SK-N-SH (cell line): ENCODE measurements around the gene EPB41L2. TPM values are rescaled to one million over a fixed set of nuclear protein-coding genes. Genes with fewer than 3 reads are reported as not detected.

Experiments used
- CTCF ChIA-PET: fragments of 300-600, 350-600 bp; formaldehyde crosslinking; extraction: SDS; loops from one replicate; lab custom pipeline; 2021; lab: Yijun Ruan, JAX
- POLR2A ChIA-PET: fragments of 350-600 bp; sonication (Branson Sonifier 250); formaldehyde crosslinking; extraction: SDS; loops from one replicate; lab custom pipeline; 2020; ENCODE audit warnings: antibody characterized with exemption, inconsistent platforms; lab: Yijun Ruan, JAX
- DNase-seq: peaks from one replicate; pipeline ENCODE4 v3.0.0; 2012
- H2AFZ ChIP-seq: fragments of 200-600 bp; sonication (generic); 2 replicates; pipeline ENCODE4 v1.8.1; 2016; ENCODE audit warnings: antibody characterized with exemption, mild to moderate bottlenecking, low read depth
- H3F3A ChIP-seq: fragments of 200-600 bp; sonication (generic); replicated peaks from 2 replicates; pipeline ENCODE3; 2016; ENCODE audit warnings: antibody characterized with exemption, mild to moderate bottlenecking; ENCODE audit not compliant: insufficient read depth
- H3K27ac ChIP-seq, 2 experiments: fragments of 200-500 bp in 1 of 2; fragments of 200-600 bp in 1 of 2; sonication (Bioruptor generic) in 1 of 2; sonication (generic), shearing (Covaris generic) in 1 of 2; 2 replicates each; pipeline versions ENCODE4 v1.5.1 to v1.6.1; 2014 to 2016; ENCODE audit warnings: low read depth in 2 of 2, inconsistent platforms in 1 of 2, low read length in 1 of 2, mild to moderate bottlenecking in 1 of 2, mixed read lengths in 1 of 2
- H3K27me3 ChIP-seq: fragments of 200-600 bp; sonication (generic), shearing (Covaris generic); 2 replicates; pipeline ENCODE4 v1.6.1; 2016; ENCODE audit warnings: mixed run types; ENCODE audit not compliant: insufficient read depth
- H3K36me3 ChIP-seq, 2 experiments: fragments of 200-500 bp in 1 of 2; fragments of 200-600 bp in 1 of 2; sonication (Bioruptor generic) in 1 of 2; sonication (generic) in 1 of 2; replicated peaks in 1 of 2; 2 replicates each; pipeline versions ENCODE3 to v1.5.1; 2014 to 2016; ENCODE audit warnings: low read length in 1 of 2, mild to moderate bottlenecking in 1 of 2; ENCODE audit not compliant: insufficient read depth in 2 of 2, control insufficient read depth in 1 of 2
- H3K4me1 ChIP-seq, 2 experiments: fragments of 200-500 bp in 1 of 2; fragments of 200-600 bp in 1 of 2; sonication (Bioruptor generic) in 1 of 2; sonication (generic), shearing (Covaris generic) in 1 of 2; 2 replicates each; pipeline versions ENCODE4 v1.5.1 to v1.6.1; 2014 to 2016; ENCODE audit warnings: low read depth in 1 of 2, low read length in 1 of 2, mixed run types in 1 of 2; ENCODE audit not compliant: insufficient read depth in 2 of 2, control insufficient read depth in 1 of 2
- H3K4me2 ChIP-seq: fragments of 200-600 bp; sonication (generic), shearing (Covaris generic); 2 replicates; pipeline ENCODE4 v1.6.1; 2017; ENCODE audit warnings: mixed run types
- H3K4me3 ChIP-seq, 2 experiments: fragments of 200-500 bp in 1 of 2; fragments of 200-600 bp in 1 of 2; sonication (Bioruptor generic) in 1 of 2; sonication (generic), shearing (Covaris generic) in 1 of 2; 2 replicates each; pipeline versions ENCODE4 v1.5.1 to v1.8.1; 2014 to 2016; ENCODE audit warnings: low read depth in 2 of 2, inconsistent platforms in 1 of 2, low read length in 1 of 2, mild to moderate bottlenecking in 1 of 2, mixed read lengths in 1 of 2, moderate library complexity in 1 of 2
- H3K79me2 ChIP-seq: fragments of 200-600 bp; sonication (generic); 2 replicates; pipeline ENCODE4 v1.8.1; 2017; ENCODE audit warnings: mild to moderate bottlenecking; ENCODE audit not compliant: insufficient read depth
- H3K9ac ChIP-seq: fragments of 200-600 bp; sonication (generic); 2 replicates; pipeline ENCODE4 v1.6.1; 2017; ENCODE audit warnings: mixed run types
- H3K9me2 ChIP-seq: fragments of 200-600 bp; sonication (generic); 2 replicates; pipeline ENCODE4 v1.6.1; 2017; ENCODE audit warnings: mixed run types
- H3K9me3 ChIP-seq: fragments of 200-600 bp; sonication (generic); 2 replicates; pipeline ENCODE4 v1.6.1; 2017; ENCODE audit warnings: mixed run types, mild to moderate bottlenecking, moderate library complexity
- H4K20me1 ChIP-seq: fragments of 200-600 bp; sonication (generic); 2 replicates; pipeline ENCODE4 v1.6.1; 2017; ENCODE audit warnings: mild to moderate bottlenecking, mixed run types; ENCODE audit not compliant: insufficient read depth
- EP300 ChIP-seq, 2 experiments: IDR thresholded peaks; 2 replicates each; pipeline versions ENCODE4 v1.4.0 to v1.6.1; 2012; ENCODE audit warnings: borderline replicate concordance in 1 of 2, low read depth in 1 of 2, low read length in 1 of 2
- EZH2phosphoT487 ChIP-seq: fragments of 200-600 bp; sonication (generic); IDR thresholded peaks from 2 replicates; pipeline ENCODE4 v1.6.1; 2017; ENCODE audit warnings: low read depth, mixed run types, mild to moderate bottlenecking, antibody characterized with exemption, moderate library complexity, borderline replicate concordance
- FOXJ3 ChIP-seq: sonication (generic); formaldehyde crosslinking; IDR thresholded peaks from 2 replicates; pipeline ENCODE4 v1.5.1; 2020; ENCODE audit warnings: mild to moderate bottlenecking, missing genetic modification reagents
- FOXM1 ChIP-seq: IDR thresholded peaks from 2 replicates; pipeline ENCODE4 v1.4.0; 2012; ENCODE audit warnings: low read depth, mild to moderate bottlenecking
- GABPA ChIP-seq: IDR thresholded peaks from 2 replicates; pipeline ENCODE4 v1.4.0; 2012; ENCODE audit warnings: low read depth, mild to moderate bottlenecking
- GATA2 ChIP-seq: sonication (generic); formaldehyde crosslinking; IDR thresholded peaks from 2 replicates; pipeline ENCODE4 v1.5.0; 2020; ENCODE audit warnings: mild to moderate bottlenecking, missing genetic modification reagents
- IRF3 ChIP-seq: fragments of 150-350 bp; IDR thresholded peaks from 2 replicates; pipeline ENCODE4 v1.6.1; 2016; ENCODE audit warnings: mild to moderate bottlenecking, low read depth, low read length
- MAX ChIP-seq: IDR thresholded peaks from 2 replicates; pipeline ENCODE4 v1.4.0; 2012; ENCODE audit warnings: low read depth
- MEF2A ChIP-seq: IDR thresholded peaks from 2 replicates; pipeline ENCODE4 v1.4.0; 2012; ENCODE audit warnings: low read depth, borderline replicate concordance
- MXI1 ChIP-seq: IDR thresholded peaks from 2 replicates; pipeline ENCODE4 v1.6.1; 2012; ENCODE audit warnings: mild to moderate bottlenecking, low read depth, low read length, improper control_type of control experiment
- NFIC ChIP-seq: IDR thresholded peaks from 2 replicates; pipeline ENCODE4 v1.4.0; 2012; ENCODE audit warnings: borderline replicate concordance
- NRF1 ChIP-seq: IDR thresholded peaks from 2 replicates; pipeline ENCODE4 v1.6.1; 2012; ENCODE audit warnings: low read depth, mild to moderate bottlenecking, low read length
- PBX3 ChIP-seq: IDR thresholded peaks from 2 replicates; pipeline ENCODE4; 2012
- POLR2AphosphoS5 ChIP-seq: IDR thresholded peaks from 2 replicates; pipeline ENCODE4 v1.6.1; 2012; ENCODE audit warnings: low read depth, low read length
- RAD21 ChIP-seq: IDR thresholded peaks from 2 replicates; pipeline ENCODE4 v1.6.1; 2012; ENCODE audit warnings: mild to moderate bottlenecking, low read length
- RCOR1 ChIP-seq: fragments of 150-350 bp; IDR thresholded peaks from 2 replicates; pipeline ENCODE4 v1.6.1; 2017; ENCODE audit warnings: antibody characterized with exemption, low read length
- RFX5 ChIP-seq: IDR thresholded peaks from 2 replicates; pipeline ENCODE4 v1.6.1; 2012; ENCODE audit warnings: mild to moderate bottlenecking, improper control_type of control experiment, low read length
- RXRA ChIP-seq: IDR thresholded peaks from 2 replicates; pipeline ENCODE4 v1.4.0; 2012; ENCODE audit warnings: low read depth, mild to moderate bottlenecking, borderline replicate concordance
- SMC3 ChIP-seq: IDR thresholded peaks from 2 replicates; pipeline ENCODE4 v1.6.1; 2012; ENCODE audit warnings: low read depth, low read length, improper control_type of control experiment
- TCF12 ChIP-seq: IDR thresholded peaks from 2 replicates; pipeline ENCODE4 v1.4.0; 2012
- USF2 ChIP-seq: fragments of 150-350 bp; IDR thresholded peaks from 2 replicates; pipeline ENCODE4 v1.6.1; 2017; ENCODE audit warnings: antibody characterized with exemption, low read length, low read depth, borderline replicate concordance
- YY1 ChIP-seq: IDR thresholded peaks from 2 replicates; pipeline ENCODE4 v1.4.0; 2012; ENCODE audit warnings: low read depth, mild to moderate bottlenecking
- ZBTB33 ChIP-seq: IDR thresholded peaks from 2 replicates; pipeline ENCODE4 v1.4.0; 2012; ENCODE audit warnings: low read depth, borderline replicate concordance
- WGBS: methylation state at CpG from one replicate; pipeline ENCODE4 v1.1.6; 2017; ENCODE audit warnings: low lambda C conversion rate; 5-methylcytosine and 5-hydroxymethylcytosine counted together
- polyA plus RNA-seq, 3 experiments: library from polyadenylated mRNA; depleted of rRNA; stranded (reverse); fragments of >200 nt; gene quantifications; 2 replicates each; pipeline ENCODE4 v1.2.3, GENCODE V29; 2012

EPB41L2 gene
- polyA plus RNA-seq, 1 of the 3 experiments (the other 2 are of a cell fraction) = 1.4 TPM

GRCh38 chr6:130929036-130929678 lies 133.9 kb downstream of the EPB41L2 start:
- H3K79me2 ChIP-seq = no peaks in the 10 kb centered on the region
- TF ChIP-seq NFIC (no peak), MEF2A (no peak), SMC3 (no peak), FOXJ3 (no peak), FOXM1 (no peak), MXI1 (no peak), POLR2AphosphoS5 (no peak), GABPA (no peak), TCF12 (no peak), RFX5 (no peak), USF2 (no peak), EZH2phosphoT487 (no peak), YY1 (no peak), GATA2 (no peak), RCOR1 (no peak)
- no peaks in the 10 kb centered on the region for H3K4me1 ChIP-seq
- ChIA-PET POLR2A (no interaction called here), CTCF (no interaction called here)
- no peak for DNase-seq
- no peaks in the 10 kb centered on the region for H3K36me3 ChIP-seq
- peak overlapping the region; percentile 45; the same call in 1 of the 2 replicates for H3K4me2 ChIP-seq
- no peak overlapping the region for H2AFZ ChIP-seq
- no peaks in the 10 kb centered on the region for H4K20me1 ChIP-seq
- no peak overlapping the region for H3K27ac ChIP-seq
- no peaks in the 10 kb centered on the region for H3K9me3 ChIP-seq
- 8% methylated on average over 7 of the region's 7 CpGs for WGBS
- no peaks in the 10 kb centered on the region; the same call in 1 of the 2 replicates for H3K27me3 ChIP-seq
- no peaks in the 10 kb centered on the region for H3F3A ChIP-seq
- H3K9ac ChIP-seq = no peak overlapping the region
- H3K9me2 ChIP-seq = no peaks in the 10 kb centered on the region
- no peak overlapping the region for H3K4me3 ChIP-seq

- no peak for DNase-seq
- peaks cover 7% of the 10 kb centered on the region; the same call in 1 of the 2 replicates for H3K27me3 ChIP-seq
- H3K36me3 ChIP-seq = no peaks in the 10 kb centered on the region
- H3K79me2 ChIP-seq = no peaks in the 10 kb centered on the region
- ChIA-PET POLR2A (no interaction called here), CTCF (no interaction called here)
- no peak overlapping the region for H3K4me3 ChIP-seq
- no peaks in the 10 kb centered on the region for H3K9me3 ChIP-seq
- H3K9ac ChIP-seq = no peak overlapping the region
- no peak overlapping the region for H3K27ac ChIP-seq
- no peak overlapping the region for H2AFZ ChIP-seq
- peak overlapping the region; percentile 45; the same call in 1 of the 2 replicates for H3K4me2 ChIP-seq
- no peaks in the 10 kb centered on the region for H4K20me1 ChIP-seq
- H3K4me1 ChIP-seq = no peaks in the 10 kb centered on the region
- no peaks in the 10 kb centered on the region for H3F3A ChIP-seq
- H3K9me2 ChIP-seq = no peaks in the 10 kb centered on the region
- WGBS = 5% methylated on average over 6 of the region's 6 CpGs
- TF ChIP-seq FOXJ3 (no peak), EP300 (IDR thresholded peaks at IDR 0.05; ENCODE audit: borderline replicate concordance in 1 of 2, low read depth in 1 of 2, low read length in 1 of 2) (no peak), RFX5 (no peak), NRF1 (no peak), EZH2phosphoT487 (no peak), NFIC (no peak), MAX (no peak), RAD21 (no peak), POLR2AphosphoS5 (no peak), RXRA (no peak), IRF3 (no peak), MXI1 (no peak), PBX3 (no peak), ZBTB33 (no peak)
Measured at GRCh38 chr6:130928158-130928912, 134.7 kb downstream of the EPB41L2 start.
